Breast epithelium (tissue), 4 donors: ENCODE data around the gene IRX4. TPM values are rescaled to one million over a fixed set of nuclear protein-coding genes. Genes with fewer than 3 reads are reported as not detected.

ENCODE experiments used
- DNase-seq, 2 donors: peaks; one replicate each; pipeline ENCODE4 v3.0.0-alpha.2; 2019; ENCODE audit warnings: low spot score in 2 of 2
- H3K27ac ChIP-seq, 2 donors: fragments of 200-600 bp; sonication (generic) in 1 of 2; one replicate each; pipeline ENCODE4 v1.5.1; 2016 to 2019; ENCODE audit warnings: mild to moderate bottlenecking in 1 of 2
- H3K27me3 ChIP-seq, 2 donors: fragments of 200-600 bp; sonication (generic) in 1 of 2; one replicate each; pipeline versions ENCODE4 v1.5.1 to v1.6.0; 2017 to 2019; ENCODE audit warnings: control low read depth in 1 of 2, mild to moderate bottlenecking in 1 of 2
- H3K36me3 ChIP-seq: fragments of 200-600 bp; one replicate; pipeline ENCODE4 v1.5.1; 2019
- H3K4me1 ChIP-seq, 2 donors: fragments of 200-600 bp; sonication (generic); one replicate each; pipeline ENCODE4 v1.5.1; 2016 to 2019; ENCODE audit warnings: control low read depth in 1 of 2
- H3K4me3 ChIP-seq, 3 donors: fragments of 200-600 bp; sonication (generic); 1 replicate in 2 of 3; 2 replicates in 1 of 3; pipeline ENCODE4 v1.5.1; 2016 to 2019; ENCODE audit warnings: mild to moderate bottlenecking in 3 of 3, moderate library complexity in 2 of 3
- H3K9me3 ChIP-seq, 2 donors: fragments of 200-600 bp; sonication (generic) in 1 of 2; one replicate each; pipeline ENCODE4 v1.5.1; 2016 to 2019; ENCODE audit warnings: control low read depth in 1 of 2
- POLR2A ChIP-seq: fragments of 450-650 bp; IDR thresholded peaks from one replicate; pipeline ENCODE4 v1.6.1; 2016; ENCODE audit warnings: antibody characterized with exemption, mild to moderate bottlenecking, moderate library complexity
- POLR2AphosphoS5 ChIP-seq, 3 donors: sonication (generic); formaldehyde crosslinking; IDR thresholded peaks; one replicate each; pipeline ENCODE4 v1.6.1; 2017; ENCODE audit warnings: antibody characterized with exemption in 3 of 3
- intact Hi-C: fragments of 100-400 bp; cut with DNase I; formaldehyde crosslinking; loops from one replicate; pipeline ENCODE4 v1.15.1; 2023; ENCODE audit warnings: low total_unique reads
- total RNA-seq, 3 donors: library from RNA; depleted of rRNA; stranded (reverse); fragments of >200 nt; gene quantifications; one replicate each; pipeline ENCODE4 v1.1.0, GENCODE V29; 2016
- TF ChIP-seq, protein P1 (sequence below), 3 donors: fragments of 450-650 bp; IDR thresholded peaks; one replicate each; pipeline ENCODE4 v1.5.1; 2016 to 2017; ENCODE audit warnings: antibody characterized with exemption in 3 of 3, mild to moderate bottlenecking in 3 of 3, moderate library complexity in 3 of 3

The IRX4 gene
- total RNA-seq, 3 donors from 2014 or later = 0.64 to 9.5 (median 2.6) TPM

GRCh38 chr5:1827886-1828397 lies 54.8 kb downstream of the IRX4 start:
- H3K27ac ChIP-seq = no peak overlapping the region
- TF ChIP-seq, protein P1, sequence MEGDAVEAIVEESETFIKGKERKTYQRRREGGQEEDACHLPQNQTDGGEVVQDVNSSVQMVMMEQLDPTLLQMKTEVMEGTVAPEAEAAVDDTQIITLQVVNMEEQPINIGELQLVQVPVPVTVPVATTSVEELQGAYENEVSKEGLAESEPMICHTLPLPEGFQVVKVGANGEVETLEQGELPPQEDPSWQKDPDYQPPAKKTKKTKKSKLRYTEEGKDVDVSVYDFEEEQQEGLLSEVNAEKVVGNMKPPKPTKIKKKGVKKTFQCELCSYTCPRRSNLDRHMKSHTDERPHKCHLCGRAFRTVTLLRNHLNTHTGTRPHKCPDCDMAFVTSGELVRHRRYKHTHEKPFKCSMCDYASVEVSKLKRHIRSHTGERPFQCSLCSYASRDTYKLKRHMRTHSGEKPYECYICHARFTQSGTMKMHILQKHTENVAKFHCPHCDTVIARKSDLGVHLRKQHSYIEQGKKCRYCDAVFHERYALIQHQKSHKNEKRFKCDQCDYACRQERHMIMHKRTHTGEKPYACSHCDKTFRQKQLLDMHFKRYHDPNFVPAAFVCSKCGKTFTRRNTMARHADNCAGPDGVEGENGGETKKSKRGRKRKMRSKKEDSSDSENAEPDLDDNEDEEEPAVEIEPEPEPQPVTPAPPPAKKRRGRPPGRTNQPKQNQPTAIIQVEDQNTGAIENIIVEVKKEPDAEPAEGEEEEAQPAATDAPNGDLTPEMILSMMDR (IDR thresholded peaks at IDR 0.05) = no peak
- no peak for TF ChIP-seq POLR2AphosphoS5 (IDR thresholded peaks at IDR 0.05)
- TF ChIP-seq POLR2A = no peak
- H3K9me3 ChIP-seq = peaks cover 0 to 3% of the 10 kb centered on the region in 2 donors
- no peak for DNase-seq
- no peaks in the 10 kb centered on the region for H3K4me1 ChIP-seq
- intact Hi-C loops = loop anchor here (2.0 kb wide), 1 partner anchor 91 kb away; no protein-coding TSS in a partner anchor
- H3K27me3 ChIP-seq = no peaks in the 10 kb centered on the region
- no peaks in the 10 kb centered on the region for H3K36me3 ChIP-seq
- H3K4me3 ChIP-seq = no peak overlapping the region

Other genes with a start within 250 kb of the IRX4 start
- gene MRPL36, start 83.1 kb downstream of the IRX4 start, total RNA-seq = 10 to 100 TPM; 33.5 to 46.2 (median 41.6) TPM
- gene NDUFS6, start 81.5 kb downstream of the IRX4 start, total RNA-seq = 10 to 100 TPM; 37.9 to 68.8 (median 48.0) TPM